GM18508 (cell line): ENCODE measurements around the gene TNIK.

Experiments
- ATAC-seq: cut with Tn5 transposase; IDR thresholded peaks from one replicate; pipeline ENCODE4 v1.9.1; 2021; ENCODE audit warnings: moderate number of reproducible peaks; ENCODE audit not compliant: insufficient read depth, unreplicated experiment

TNIK gene

DNA sequence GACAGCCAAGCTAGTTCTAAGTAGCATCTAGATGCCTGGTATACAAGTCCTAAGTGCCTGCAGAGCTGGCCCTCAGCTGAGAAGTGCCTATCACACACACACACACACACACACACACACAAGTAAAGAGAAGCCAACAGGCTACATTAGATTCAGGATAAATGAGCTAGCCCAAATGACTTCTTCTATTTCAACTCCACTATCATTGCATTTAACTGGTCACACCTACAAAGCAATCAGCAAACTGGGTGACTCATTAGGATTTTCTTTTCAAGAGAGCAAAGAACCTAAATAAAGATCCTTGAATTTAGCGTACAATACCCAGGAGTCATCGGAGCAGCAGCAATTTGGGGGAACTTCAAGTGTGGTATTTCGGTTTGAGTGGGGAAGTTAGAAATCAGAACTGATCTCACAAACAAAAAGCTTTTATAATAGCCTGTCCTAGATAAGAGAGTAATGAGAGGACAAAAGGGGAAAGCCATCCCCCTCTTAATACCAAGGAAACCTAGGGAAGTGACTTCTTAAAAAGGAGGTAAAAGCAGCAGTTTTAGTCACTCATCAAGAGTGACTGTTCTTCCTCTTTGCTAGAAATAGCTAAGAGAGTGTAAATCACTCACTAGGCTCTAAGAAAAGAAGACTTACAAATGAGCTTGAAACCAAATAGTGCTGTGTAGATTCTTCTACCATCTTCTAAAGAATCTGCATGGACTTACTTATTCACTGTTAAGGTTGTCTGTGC is 112.7 kb downstream of the TNIK start:
- peak; percentile 70 for ATAC-seq

- no peak for ATAC-seq
These were observed 113.5 kb downstream of the TNIK start for GRCh38 chr3:171346582-171347300.

GRCh38 chr3:171346019-171346418 is 114.2 kb downstream of the TNIK start:
- no peak for ATAC-seq

DNA sequence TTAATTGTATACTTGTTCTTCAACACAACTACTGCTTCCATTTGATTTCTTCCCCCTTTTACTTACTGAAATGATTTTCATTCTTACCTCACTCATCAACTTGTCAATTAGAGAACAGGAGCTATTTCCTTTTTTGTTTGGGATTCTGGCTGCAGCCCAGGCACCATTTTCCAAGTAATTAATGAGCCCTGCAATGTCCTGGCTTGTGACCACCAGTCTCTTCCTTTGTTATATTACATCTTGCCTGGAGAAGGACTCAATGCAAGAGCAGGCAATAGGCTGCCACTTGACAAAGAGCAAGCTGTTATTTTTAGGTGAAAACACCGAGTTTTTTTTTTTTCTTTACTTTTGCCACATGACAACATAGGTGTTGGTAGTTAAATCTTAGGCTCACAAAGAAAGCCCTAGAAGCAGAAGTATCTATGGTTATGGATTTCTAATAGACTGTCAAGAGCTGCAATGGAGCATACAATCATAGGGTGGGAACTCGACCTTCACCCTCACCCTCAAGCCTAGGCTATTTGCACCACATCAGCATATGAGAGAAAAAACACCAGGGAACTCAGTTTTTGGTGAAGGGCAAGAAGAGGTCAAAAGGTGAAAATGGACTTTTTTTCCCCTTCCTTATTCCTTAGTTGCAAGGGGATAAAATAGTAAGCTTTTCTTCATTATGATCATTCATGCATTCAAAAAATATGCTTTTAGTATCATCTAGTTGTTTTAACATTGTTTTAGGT is 114.9 kb downstream of the TNIK start:
- no peak for ATAC-seq

GRCh38 chr3:171343693-171344092 is 116.5 kb downstream of the TNIK start:
- no peak for ATAC-seq

- ATAC-seq: no peak
These were observed 117.3 kb downstream of the TNIK start for GRCh38 chr3:171342783-171343420.

- no peak for ATAC-seq
These were observed 118.0 kb downstream of the TNIK start for GRCh38 chr3:171342200-171342599.

DNA sequence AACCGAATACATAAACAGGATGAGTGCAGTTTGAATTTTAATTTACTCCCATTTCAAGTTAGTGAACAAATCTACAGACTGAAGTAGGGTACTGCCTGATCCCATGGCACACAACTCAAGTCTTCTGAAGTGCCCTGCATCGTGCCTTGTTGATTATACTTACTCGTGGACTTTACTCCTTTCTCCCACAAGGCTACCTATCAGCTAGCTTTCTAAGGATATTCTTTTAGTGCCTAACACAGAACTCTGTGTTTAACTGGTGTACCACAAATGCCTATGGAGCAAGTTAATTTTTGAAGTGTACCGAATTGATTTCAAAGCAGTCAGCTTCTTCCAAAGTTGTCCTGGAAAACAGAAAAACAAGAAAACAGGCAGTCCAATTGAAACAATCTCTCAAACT is 119.8 kb downstream of the TNIK start:
- no peak for ATAC-seq

DNA sequence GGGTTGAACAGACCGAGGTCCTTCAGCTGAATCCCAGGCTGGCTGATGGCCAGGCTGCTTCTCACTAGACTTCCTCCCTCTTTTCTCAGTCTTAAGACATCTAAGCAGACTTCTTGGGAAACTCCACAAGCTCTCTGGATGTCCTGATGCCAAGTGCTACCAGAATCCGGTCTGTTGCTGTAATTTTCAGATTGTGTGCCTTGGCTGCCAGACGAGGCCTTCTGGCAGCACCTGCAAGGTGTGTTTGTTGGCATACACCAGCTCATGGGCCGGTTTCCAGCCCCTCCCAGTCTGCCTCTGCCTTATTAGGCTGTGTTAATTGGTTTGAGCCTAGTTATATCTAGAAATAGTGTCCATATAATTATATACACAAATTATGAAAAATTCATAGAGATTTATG is 120.6 kb downstream of the TNIK start:
- no peak for ATAC-seq

DNA sequence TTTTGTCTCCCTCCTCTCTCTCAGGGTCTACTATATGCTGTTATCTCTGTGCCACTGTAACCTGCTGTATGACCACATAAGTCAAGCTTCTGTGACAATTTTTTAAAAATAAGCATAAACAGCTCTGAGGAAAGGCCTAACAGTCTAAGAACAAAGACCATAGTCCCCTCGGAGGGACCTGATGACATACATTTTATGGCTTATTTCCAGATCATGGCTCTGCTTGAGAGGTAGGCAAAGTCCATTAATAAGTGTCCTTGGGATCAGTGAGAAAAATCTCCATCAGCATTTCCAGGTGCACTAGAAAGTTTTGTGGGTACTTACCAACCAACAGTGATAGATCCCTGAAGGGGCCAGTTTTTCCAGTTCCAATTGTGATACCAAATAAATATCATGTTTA is 123.8 kb downstream of the TNIK start:
- ATAC-seq: no peak

DNA sequence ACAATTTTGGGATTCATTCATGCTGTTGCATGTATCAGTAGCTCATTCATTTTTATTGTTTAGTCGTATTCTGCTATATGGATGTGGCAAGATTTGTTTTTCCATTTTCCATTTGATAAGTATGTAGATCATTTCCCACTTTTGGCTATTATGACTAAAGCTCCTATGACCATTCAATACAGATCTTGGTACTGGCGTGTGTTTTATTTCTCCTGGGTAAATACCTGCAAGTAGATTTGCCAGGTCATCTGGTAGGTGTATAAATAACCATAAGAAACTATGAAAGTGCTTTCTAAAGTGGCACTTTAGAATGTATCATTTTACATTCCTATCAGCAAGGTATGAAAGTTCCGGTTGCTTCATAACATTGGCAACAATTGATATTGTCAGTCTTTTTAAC is 124.6 kb downstream of the TNIK start:
- ATAC-seq: no peak

- no peak for ATAC-seq
These were observed 125.8 kb downstream of the TNIK start for GRCh38 chr3:171334465-171334811.

- no peak for ATAC-seq
These were observed 126.3 kb downstream of the TNIK start for GRCh38 chr3:171333784-171334464.

DNA sequence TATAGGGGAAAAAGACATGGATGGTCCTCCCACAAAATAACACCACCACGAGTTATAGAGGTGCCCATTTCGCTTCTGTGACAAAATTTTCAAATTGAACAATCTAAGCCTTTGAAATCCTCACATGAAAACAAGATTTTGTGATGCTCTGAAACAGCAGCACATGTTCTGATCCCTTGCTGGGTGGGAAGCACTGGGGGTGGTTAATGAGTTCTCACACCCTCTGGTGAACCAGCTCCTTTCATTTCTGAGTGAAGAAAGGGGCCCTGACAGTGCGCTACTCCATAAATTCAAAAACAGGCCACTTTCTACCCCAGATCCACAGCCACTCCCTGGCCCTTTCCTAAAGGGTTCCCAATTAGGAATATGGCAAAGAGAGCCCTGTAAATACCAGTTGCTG is 129.3 kb downstream of the TNIK start:
- ATAC-seq: no peak

DNA sequence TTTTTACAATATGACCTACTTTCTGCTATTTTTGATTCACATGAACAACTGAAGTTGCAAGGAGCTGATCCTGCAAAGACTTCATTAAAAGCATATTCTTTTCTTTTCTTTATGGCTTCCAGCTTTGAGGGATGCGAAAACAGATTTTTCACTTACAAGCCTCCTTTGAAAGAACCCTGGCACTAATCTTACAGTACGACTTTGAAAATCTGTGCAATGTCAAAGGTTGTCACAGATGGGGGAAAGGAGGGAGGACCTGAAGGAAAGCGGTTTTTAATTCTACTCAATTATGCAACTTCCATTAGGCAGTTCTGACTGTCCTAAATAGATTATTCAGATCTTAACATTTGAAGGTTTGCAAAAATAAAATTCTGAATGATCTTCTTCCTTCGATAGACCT is 130.5 kb downstream of the TNIK start:
- ATAC-seq: no peak

DNA sequence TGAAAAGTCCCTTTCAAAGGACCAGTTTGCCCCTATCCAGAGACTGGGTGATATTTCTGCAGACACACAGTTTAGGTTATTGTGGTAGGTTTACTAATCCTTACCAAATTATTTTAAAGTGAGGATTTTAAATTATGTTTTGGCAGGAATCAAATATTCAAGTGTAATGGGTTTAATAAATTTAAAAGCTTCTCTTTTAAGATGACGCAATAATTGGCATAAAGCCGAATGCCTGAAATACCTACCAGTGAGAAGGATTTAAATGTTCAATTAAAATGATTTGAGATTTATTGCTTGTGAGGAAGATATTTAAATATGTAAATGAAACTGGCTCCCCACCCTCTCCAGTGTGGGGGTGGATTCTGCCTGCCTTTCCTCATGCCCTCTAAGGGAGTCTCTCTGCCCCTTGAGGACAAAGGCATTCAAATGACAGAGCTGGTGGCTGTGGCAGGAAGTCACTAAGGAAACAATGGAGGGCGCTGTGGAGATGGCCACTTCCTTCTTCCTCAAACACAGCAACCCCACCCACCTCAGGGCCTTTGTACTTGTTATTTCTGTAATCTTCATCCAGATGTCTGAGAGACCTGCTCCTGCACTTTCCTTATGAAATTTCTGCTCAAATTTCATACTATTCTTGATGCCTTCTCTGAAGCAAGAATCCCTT is 131.7 kb downstream of the TNIK start:
- no peak for ATAC-seq

- ATAC-seq: no peak
These were observed 132.6 kb downstream of the TNIK start for GRCh38 chr3:171327441-171328174.

- no peak for ATAC-seq
These were observed 133.3 kb downstream of the TNIK start for GRCh38 chr3:171326717-171327440.
